COLO668 (cell line): ENCODE data around the gene PACSIN2.
"Not testable (repeated sequence)": the region's sequence is repeated elsewhere in the genome, so short reads cannot be mapped to it uniquely, and the experiment has no call there.

Source experiments
- DNase-seq: peaks from one replicate; lab custom pipeline; 2025; ENCODE audit not compliant: unreplicated experiment; lab: John Stamatoyannopoulos, UW

The PACSIN2 gene

DNA sequence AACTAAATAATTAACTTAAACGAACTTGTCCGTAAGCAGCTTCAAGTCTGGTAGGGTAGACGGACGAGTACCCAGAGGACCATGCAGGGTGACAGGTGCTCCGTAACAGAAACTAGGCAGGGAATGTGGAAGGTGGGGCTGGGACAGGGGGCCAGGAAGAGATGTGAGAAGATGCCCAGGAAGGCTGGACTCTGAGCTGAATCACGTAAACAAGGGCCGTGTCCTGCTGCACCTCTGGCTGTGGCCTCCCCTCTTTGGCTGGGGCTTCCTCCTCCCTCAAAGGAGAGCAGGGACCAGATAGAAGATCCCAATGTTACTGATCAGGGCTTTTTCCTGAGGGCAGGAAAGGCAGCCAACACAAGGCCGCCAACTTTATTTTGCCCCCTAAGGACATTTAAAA lies 47.9 kb downstream of the PACSIN2 start:
- no peak for DNase-seq

DNA sequence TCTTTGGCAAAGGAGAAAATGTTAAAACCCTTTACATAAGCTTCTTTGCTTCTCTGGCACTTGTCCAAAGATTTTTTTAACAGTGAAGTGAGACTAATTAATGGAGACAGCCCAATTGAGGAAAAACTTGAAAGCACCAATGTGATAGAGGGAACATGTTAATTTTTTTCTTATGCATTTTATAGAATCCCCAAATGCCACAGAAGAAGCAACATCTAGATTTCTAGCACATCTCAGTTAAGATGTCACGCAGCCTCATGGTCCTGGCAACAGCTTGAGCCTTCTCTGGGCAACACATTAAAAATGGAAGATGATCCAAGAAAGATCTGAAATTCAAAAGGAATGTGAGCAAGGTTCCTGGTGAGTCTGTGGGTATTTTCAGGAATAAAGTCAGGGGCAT lies 48.5 kb downstream of the PACSIN2 start:
- DNase-seq = no peak

DNA sequence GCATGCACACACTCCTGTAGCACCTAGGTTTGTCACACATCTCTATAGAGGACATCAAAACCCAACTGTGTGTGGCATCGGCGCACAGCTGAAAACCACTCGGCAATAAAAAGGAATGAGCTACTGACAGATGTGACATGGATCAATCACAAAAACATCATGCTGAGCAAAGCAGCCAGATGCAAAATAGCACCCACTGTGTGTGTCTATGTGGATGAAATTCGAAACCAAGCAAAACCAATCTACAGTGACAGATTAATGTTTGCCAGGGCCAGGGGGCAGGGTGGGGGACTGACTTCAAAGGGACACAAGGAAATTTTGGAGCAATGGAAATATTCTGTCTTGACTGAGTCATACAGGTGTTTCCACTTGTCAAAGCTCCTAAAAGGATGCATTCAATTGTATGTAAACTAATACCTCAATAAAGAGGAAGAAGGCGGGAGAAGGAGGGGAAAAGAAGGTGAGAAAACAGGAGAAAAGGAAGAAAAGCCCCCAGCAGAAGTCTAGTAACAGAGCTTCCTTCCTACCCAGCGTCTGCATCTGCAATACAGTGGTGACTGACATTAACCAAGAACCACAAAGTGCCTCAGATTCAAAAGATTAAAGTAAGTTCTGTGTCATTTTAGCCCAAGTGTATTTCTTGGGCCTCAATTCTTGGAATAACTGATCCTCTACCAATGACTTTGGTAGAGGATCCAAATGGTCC lies 49.8 kb downstream of the PACSIN2 start:
- DNase-seq = peak; percentile 41

- no peak for DNase-seq
These were observed 51.7 kb downstream of the PACSIN2 start for GRCh38 chr22:42963231-42963595.

GRCh38 chr22:42962295-42963230 lies 52.4 kb downstream of the PACSIN2 start:
- DNase-seq = no peak

DNA sequence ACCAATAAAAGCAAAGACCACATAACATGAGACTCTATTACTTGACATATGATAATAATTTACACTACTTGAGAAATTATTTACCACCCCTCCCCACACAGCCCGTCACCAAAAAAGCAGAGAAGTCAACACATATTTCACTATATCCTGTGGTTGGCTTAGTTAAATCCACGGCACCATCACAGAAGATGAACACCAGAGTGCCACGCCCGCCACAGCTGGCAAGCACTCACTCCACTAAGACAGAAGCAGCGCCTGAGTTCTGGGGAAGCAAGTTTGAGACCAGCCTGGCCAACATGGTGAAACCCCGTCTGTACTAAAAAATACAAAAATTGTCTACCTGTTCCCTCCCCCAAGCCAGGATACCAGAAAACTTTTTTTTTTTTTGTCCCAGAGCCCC lies 53.1 kb downstream of the PACSIN2 start:
- no peak for DNase-seq

DNA sequence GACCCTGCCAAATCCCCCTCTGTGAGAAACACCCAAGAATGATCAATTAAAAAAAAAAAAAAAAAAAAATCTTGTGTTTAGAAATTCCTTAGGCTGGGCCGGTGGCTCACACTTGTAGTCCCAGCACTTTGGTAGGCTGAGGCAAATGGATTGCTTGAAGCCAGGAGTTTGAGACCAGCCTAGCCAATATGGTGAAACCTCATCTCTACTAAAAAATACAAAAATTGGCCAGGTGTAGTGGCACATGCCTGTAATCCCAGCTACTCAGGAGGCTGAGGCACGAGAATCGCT lies 53.6 kb downstream of the PACSIN2 start:
- DNase-seq = not testable (repeated sequence)

DNA sequence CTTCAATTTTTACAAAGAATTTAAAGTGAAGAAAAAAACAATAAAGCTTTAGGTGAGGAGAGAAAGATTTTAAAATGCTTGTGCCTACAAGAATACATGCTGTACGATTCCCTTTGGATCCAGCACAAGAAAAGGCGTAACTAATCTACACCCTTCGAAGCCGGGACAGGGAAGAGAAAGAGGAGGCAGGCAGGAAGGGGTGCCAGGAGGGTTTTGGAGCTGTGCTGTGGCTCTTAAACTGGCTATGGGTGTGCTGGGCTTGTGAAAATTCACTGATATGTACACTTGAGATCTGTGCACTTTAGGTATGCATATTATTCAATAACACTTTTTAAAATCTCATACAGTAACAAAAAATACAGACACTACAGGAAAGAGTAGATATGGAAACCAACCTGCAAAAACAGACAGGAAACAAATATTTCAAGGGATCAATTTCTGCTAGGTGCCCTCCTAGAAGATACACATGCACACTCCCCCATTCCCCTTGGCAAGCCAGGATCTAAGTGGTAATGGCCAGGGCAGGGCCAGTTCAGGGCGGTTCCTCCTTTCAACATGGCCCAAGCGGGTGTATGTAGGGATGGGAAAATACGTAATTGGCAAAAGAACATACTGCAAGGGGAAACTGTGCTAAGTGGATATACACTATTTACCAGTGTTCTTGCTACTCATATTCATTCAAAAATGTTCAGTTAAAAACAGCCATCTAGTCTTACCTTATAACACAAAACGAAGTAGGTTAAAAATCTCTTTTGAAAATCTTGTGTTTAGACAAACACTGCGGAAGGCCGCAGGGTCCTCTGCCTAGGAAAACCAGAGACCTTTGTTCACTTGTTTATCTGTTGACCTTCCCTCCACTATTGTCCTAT lies 54.2 kb downstream of the PACSIN2 start:
- DNase-seq = no peak

DNA sequence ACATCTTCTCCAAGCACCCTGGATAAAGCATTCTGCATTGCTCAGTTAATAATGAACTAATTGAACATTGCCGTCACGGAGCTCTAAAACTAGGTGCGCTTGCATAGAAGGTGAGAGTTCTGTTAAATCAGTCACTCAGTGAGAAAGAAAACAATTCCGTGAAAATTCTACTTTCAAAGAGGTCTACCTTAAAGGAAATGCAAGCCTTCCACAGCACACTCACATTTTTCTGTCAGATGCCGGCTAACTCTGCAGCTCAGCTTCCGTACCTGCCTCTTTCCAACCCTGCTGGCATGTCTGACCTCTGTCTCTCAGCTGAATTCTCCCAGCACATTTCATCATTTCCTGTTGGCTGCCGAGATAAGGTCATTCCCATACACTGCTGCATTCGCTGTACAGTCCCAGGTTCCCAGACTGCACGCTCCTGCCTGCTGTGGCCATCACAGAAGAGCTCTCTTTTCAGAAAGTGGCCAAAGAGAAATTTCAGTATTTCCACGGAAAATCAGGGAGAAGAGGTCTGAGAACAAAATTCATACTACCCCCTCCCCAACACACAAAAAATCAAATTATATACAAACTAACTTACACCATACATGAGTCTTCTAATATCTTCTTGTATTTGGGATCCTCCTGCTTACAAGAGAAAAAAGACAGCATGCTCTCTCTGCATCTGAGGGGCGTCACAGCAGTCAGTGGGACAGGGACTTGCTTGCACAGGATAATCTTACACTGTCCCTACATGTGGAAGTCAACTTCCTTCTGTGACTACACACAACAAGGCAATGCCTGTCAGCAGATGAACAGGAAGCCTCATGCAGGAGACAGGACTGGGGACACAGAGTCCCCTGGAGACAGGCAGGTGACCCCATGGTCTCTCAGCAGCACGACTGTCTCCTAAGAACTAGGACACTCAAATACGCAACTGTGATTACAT lies 55.1 kb downstream of the PACSIN2 start:
- DNase-seq = no peak

GRCh38 chr22:42958937-42959336 lies 56.0 kb downstream of the PACSIN2 start:
- DNase-seq = no peak

- DNase-seq = no peak
These were observed 57.0 kb downstream of the PACSIN2 start for GRCh38 chr22:42957958-42958357.

DNA sequence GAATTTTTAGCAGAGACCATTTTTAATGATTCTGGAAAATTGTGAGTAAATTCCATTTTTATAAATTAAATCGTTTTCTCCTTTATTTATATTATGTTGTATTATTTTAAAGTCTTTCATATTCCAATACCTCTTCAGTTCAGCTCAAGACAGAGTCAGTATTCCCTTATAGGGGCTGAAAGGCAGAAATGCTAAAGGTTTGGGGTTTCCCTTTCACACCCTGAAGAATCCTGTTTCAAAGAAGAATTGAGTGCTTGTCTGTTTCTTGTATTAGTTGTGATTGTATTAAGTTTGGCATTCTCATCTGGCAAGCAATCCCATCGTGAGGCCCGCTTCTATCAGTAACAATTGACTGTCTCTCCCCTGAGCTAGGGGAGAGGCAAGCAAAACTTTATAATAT lies 57.4 kb downstream of the PACSIN2 start:
- DNase-seq = no peak

- no peak for DNase-seq
These were observed 59.1 kb downstream of the PACSIN2 start for GRCh38 chr22:42955848-42956247.

DNA sequence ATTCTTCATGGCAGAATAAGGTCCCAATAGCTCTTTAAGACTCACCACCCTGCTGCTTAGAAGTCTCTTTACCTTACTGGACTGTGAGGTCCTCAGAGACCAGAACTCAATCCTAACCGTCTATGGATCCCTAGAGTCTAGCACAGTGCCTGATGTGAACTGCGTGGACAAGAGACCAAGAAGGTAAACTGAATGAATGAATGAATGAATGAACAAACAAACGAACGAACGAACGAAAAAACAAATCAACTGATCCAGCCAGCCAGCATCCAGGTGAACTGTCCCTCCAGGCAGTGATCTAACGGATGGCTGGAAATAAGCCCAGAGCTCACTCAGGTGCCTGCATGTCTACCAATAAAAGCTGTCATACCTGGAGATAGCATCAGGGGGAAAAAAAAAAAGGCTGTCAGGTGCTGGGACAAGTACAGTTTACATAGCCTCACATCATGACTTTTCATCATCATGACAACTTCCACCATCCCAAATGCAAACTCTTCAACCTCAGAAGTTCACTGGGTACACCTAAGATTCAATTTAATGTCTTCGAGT lies 59.8 kb downstream of the PACSIN2 start:
- DNase-seq = no peak

DNA sequence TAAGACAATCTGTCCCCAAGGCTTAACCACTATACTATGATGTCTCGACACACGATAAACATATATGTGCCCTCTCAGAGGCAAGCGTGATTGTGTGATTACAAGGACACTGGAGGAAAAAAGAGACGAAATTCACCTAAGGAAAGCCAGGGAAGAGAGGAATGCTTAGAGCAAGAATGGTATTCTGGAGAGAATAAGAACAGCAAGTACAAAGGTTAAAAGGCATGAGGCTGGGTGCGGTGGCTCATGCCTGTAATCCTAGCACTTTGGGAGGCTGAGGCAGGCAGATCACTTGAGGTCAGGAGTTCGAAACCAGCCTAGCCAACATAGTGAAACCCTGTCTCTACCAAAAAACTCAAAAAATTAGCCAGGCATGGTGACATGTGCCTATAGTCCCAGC lies 61.2 kb downstream of the PACSIN2 start:
- DNase-seq = not testable (repeated sequence)

- DNase-seq = no peak
These were observed 63.7 kb downstream of the PACSIN2 start for GRCh38 chr22:42951093-42951710.

- DNase-seq = no peak
These were observed 64.7 kb downstream of the PACSIN2 start for GRCh38 chr22:42950281-42950680.

DNA sequence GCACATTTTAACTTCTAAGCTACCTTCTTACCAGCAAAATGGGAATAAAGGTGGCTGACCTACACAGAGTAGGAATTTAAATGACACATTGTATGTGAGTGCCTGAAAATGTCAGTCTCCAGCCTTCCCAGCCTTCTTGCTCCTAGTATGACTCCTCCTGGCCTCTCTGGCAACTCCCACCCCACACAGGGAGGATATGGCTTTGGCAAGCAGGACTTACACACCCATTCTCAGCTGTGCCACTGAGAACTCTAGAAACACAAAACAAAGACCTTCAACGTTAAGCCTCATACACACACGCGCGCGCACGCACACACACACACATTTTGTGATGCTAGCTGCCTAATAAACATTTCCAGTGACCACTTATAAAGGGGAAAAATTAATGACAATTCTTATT lies 65.8 kb downstream of the PACSIN2 start:
- no peak for DNase-seq

GRCh38 chr22:42948294-42948693 lies 66.7 kb downstream of the PACSIN2 start:
- DNase-seq = no peak
